GM08714 (cell line): ENCODE results near the gene FAR2.
A peak's percentile ranks its signal among the peaks of the same experiment; 100 is the strongest.
"Not testable (repeated sequence)": the region's sequence is repeated elsewhere in the genome, so short reads cannot be mapped to it uniquely, and the experiment has no call there.

ENCODE experiments used
- H3K4me3 ChIP-seq: fragments of 200-500 bp; sonication (Bioruptor generic); 2 replicates; pipeline ENCODE4 v1.5.1; 2014; ENCODE audit warnings: mild to moderate bottlenecking, low read length, inconsistent platforms
- ZNF274 ChIP-seq: IDR thresholded peaks from 2 replicates; pipeline ENCODE4 v1.6.1; 2012; ENCODE audit warnings: mild to moderate bottlenecking, low read depth, low read length

Gene FAR2

GRCh38 chr12:29148911-29149690 is at the start of gene FAR2:
TSS of gene FAR2 (plus strand) at chr12:29149278. CDS start at chr12:29270450, 121,172 bp downstream.
- no peak for TF ChIP-seq ZNF274
- H3K4me3 ChIP-seq = peak within 1 kb of the TSS; percentile 84

- H3K4me3 ChIP-seq = no peak overlapping the region
Observed at GRCh38 chr12:29102741-29103140, 46.3 kb upstream of the FAR2 start.

GRCh38 chr12:29103539-29103974 is 45.5 kb upstream of the FAR2 start:
- no peak for TF ChIP-seq ZNF274
- H3K4me3 ChIP-seq = no peak overlapping the region

More at GRCh38 chr12:29102741-29103140, 46.3 kb upstream of the FAR2 start:
- no peak for TF ChIP-seq ZNF274

- TF ChIP-seq ZNF274 = no peak
- H3K4me3 ChIP-seq = no peak overlapping the region
Observed at GRCh38 chr12:29104516-29104915, 44.6 kb upstream of the FAR2 start.

GRCh38 chr12:29110506-29111442 is 38.3 kb upstream of the FAR2 start:
- no peak for TF ChIP-seq ZNF274
- no peak overlapping the region for H3K4me3 ChIP-seq

GRCh38 chr12:29113101-29113500 is 36.0 kb upstream of the FAR2 start:
- no peak for TF ChIP-seq ZNF274
- H3K4me3 ChIP-seq = no peak overlapping the region

- no peak for TF ChIP-seq ZNF274
- H3K4me3 ChIP-seq = no peak overlapping the region
Observed at GRCh38 chr12:29116414-29116813, 32.7 kb upstream of the FAR2 start.

- no peak for TF ChIP-seq ZNF274
Observed at GRCh38 chr12:29131539-29131938, 17.5 kb upstream of the FAR2 start.

GRCh38 chr12:29132316-29132715 is 16.8 kb upstream of the FAR2 start:
- TF ChIP-seq ZNF274 = no peak
- no peak overlapping the region for H3K4me3 ChIP-seq

More at GRCh38 chr12:29131539-29131938, 17.5 kb upstream of the FAR2 start:
- H3K4me3 ChIP-seq = no peak overlapping the region

- no peak overlapping the region for H3K4me3 ChIP-seq
- TF ChIP-seq ZNF274 = no peak
Observed at GRCh38 chr12:29133181-29133580, 15.9 kb upstream of the FAR2 start.

GRCh38 chr12:29133680-29134079 is 15.4 kb upstream of the FAR2 start:
- no peak for TF ChIP-seq ZNF274
- H3K4me3 ChIP-seq = no peak overlapping the region

- H3K4me3 ChIP-seq = not testable (repeated sequence)
Observed at GRCh38 chr12:29138256-29138655, 10.8 kb upstream of the FAR2 start.

- H3K4me3 ChIP-seq = not testable (repeated sequence)
Observed at GRCh38 chr12:29138855-29139254, 10.2 kb upstream of the FAR2 start.

GRCh38 chr12:29145372-29146170 is 3.5 kb upstream of the FAR2 start:
- no peak for TF ChIP-seq ZNF274

More at GRCh38 chr12:29145372-29146170, 3.5 kb upstream of the FAR2 start:
- no peak overlapping the region for H3K4me3 ChIP-seq
